Inflammatory macrophage treated with lipopolysaccharide for 4 hours (primary cell): ENCODE results near the gene ICA1L.
"Not testable (repeated sequence)": the region's sequence is repeated elsewhere in the genome, so short reads cannot be mapped to it uniquely, and the experiment has no call there.

Experiments used
- DNase-seq: peaks from one replicate; pipeline ENCODE4 v3.0.0-alpha.2; 2020

ICA1L gene

GRCh38 chr2:202847693-202848524, 23.7 kb downstream of the ICA1L start:
- DNase-seq: peak; percentile 52

- DNase-seq: no peak
These were observed 26.9 kb downstream of the ICA1L start for GRCh38 chr2:202844656-202845055.

DNA sequence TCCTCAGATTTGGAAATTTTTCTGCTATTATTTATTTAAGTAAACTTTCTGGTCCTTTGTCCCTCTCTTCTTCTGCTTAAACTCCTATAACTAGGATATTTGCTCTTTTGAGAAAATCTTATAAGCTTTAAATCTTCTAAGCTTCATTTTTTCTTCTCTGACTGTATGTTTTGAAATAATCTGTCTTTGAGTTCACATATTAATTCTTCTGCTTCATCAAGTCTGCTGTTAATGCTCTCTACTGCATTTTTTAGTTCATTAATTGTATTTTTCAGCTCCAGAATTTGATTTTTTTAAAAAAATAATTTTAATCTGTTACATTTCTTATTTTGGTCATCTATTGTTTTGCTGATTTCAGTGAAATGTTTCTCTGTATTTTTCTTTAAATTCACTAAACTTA, 28.9 kb downstream of the ICA1L start:
- no peak for DNase-seq

- no peak for DNase-seq
These were observed 30.3 kb downstream of the ICA1L start for GRCh38 chr2:202841090-202841867.

DNA sequence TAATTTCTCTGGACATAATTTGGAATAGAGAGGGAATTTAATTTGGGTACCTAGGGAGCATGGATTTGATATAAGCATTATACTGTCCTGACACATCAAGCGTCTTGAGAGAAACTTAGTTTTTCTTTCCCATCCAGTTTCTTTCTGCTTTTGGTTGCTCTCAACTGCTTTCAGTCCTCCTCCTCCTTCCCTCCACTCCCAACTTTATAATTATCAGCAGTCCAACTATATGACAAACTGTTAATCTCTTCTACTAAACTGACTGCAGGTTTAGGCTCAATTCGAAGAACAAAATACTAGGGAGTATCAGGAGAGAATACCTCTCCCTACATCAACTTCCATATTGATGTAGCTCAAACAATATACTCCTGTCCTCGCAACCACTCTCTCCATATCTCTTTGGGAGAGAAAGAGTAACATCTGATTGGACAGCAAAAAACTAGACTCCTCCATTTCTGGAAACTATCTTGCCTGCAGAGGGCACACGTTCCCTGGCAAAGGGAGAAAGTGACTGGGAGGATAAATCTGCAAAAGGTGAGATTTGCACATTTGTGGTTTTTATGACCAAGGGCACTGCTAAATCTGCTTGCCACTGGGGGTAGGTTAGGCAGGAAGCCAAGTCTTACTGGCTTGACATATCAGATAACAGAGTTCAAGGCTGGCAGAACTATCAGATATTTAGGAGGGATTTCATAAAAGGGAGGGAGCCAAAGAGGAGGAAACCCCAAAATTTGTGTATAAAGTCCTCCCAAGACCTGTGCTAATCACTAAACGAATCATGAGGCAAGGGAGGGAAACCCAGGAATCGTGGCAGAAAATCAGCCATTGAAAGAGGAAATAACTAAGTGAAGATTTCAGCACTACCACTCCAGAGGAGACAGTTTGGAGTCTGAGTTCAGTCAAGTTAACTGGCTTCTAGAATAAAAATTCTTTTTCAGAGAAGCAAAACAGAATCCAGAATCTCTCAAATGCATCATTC, 40.0 kb downstream of the ICA1L start:
- peak; percentile 49 for DNase-seq

- DNase-seq: no peak
These were observed 46.7 kb downstream of the ICA1L start for GRCh38 chr2:202824901-202825300.

- no peak for DNase-seq
These were observed 49.2 kb downstream of the ICA1L start for GRCh38 chr2:202822411-202822810.

GRCh38 chr2:202821206-202822160, 50.1 kb downstream of the ICA1L start:
- no peak for DNase-seq

- DNase-seq: no peak
These were observed 53.2 kb downstream of the ICA1L start for GRCh38 chr2:202818321-202818720.

- DNase-seq: no peak
These were observed 53.8 kb downstream of the ICA1L start for GRCh38 chr2:202817771-202818170.

- no peak for DNase-seq
These were observed 55.8 kb downstream of the ICA1L start for GRCh38 chr2:202815548-202816360.

DNA sequence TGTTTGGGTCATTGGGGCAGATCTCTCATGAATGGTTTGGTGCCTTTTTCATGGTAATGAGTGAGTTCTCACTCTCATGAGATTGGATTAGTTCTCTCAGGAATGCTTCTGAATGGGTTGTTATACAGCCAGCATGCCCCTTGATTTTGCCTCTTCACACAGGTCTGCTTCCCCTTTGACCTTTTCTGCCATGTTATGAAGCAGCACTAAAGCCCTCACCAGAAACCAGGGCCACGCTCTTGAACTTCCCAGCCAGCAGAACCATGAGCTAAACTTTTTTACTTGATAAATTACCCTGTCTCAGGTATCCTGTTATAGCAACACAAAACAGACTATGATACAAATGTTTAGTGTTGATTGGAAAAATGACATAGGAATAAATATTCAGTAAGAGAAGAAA, 57.3 kb downstream of the ICA1L start:
- DNase-seq: no peak

GRCh38 chr2:202813387-202813786, 58.2 kb downstream of the ICA1L start:
- no peak for DNase-seq

DNA sequence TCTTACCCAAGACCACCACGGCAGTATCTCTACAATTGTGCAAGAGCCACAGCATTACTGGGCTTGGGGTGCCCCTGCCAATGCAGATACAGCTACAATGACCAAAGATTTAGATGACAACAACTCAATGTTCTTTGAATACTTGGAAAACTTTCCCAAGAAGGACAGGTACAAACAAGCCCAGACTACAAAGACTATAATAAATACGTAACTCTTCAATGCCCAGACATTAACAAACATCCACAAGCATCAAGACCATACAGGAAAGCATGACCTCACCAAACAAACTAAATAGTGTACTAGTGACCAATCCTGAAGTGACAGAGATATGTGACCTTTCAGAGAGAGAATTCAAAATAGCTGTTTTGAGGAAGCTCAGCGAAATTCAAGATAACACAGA, 62.8 kb downstream of the ICA1L start:
- no peak for DNase-seq

GRCh38 chr2:202807431-202808138, 64.0 kb downstream of the ICA1L start:
- DNase-seq: not testable (repeated sequence)

- DNase-seq: not testable (repeated sequence)
These were observed 65.7 kb downstream of the ICA1L start for GRCh38 chr2:202805911-202806310.

DNA sequence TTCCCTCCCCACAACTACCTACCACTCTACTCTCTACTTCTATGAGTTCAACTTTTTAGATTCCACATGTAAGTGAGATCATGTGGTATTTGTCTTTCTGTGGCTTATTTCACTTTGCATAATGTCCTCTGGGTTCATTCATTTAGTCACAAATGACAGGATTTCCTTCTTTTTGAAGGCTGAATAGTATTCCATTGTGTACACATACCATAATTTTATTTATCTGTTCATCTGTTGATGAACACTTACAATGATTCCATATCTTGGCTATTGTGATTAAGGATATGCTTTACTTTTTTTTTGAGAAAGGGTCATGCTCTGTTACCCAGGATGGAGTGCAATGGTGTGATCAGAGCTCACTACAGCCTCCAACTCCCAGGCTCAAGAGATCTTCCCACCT, 73.6 kb downstream of the ICA1L start:
- DNase-seq: no peak

GRCh38 chr2:202790676-202791075, 80.9 kb downstream of the ICA1L start:
- no peak for DNase-seq

DNA sequence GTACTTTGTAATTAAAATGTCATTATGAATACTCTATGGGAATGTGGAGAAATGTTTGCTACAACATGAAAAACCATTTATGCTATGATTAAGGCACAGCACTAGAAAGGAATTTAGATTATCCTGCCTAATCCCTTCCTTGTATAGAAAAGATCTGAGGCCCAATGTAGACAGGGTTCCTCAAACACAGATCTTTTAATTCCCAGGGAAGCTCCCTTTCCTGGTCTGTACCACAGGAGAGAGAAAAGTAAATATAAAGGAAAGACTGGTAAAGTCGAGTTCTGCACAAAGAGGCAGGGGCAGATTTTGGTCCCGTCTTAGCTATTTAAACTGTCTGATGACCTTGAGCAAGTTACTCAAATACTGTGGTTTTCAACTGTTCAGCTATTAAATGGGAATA, 84.7 kb downstream of the ICA1L start:
- DNase-seq: no peak

- no peak for DNase-seq
These were observed 88.5 kb downstream of the ICA1L start for GRCh38 chr2:202782940-202783558.
